ENCODE measurements around the gene MSS51.

DNA sequence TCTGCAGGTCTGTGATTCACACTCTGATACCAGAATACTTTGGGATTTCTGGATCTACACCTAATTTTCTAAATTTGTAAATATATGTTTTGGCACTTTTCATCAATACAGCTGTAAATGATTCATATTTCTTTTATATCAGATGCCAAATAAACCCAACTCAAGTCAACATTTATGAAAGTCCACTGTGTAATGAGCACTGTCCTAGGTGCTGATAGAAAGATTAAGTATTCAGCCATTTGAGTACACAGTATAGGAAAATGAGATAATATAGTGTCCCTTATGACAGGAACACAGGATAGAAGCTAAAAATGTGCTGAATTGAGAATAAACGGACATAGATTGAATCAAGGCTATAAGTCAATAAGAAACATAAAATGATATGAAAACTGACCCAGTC lies 25.9 kb downstream of the MSS51 start:
- TF ChIP-seq, protein P1, sequence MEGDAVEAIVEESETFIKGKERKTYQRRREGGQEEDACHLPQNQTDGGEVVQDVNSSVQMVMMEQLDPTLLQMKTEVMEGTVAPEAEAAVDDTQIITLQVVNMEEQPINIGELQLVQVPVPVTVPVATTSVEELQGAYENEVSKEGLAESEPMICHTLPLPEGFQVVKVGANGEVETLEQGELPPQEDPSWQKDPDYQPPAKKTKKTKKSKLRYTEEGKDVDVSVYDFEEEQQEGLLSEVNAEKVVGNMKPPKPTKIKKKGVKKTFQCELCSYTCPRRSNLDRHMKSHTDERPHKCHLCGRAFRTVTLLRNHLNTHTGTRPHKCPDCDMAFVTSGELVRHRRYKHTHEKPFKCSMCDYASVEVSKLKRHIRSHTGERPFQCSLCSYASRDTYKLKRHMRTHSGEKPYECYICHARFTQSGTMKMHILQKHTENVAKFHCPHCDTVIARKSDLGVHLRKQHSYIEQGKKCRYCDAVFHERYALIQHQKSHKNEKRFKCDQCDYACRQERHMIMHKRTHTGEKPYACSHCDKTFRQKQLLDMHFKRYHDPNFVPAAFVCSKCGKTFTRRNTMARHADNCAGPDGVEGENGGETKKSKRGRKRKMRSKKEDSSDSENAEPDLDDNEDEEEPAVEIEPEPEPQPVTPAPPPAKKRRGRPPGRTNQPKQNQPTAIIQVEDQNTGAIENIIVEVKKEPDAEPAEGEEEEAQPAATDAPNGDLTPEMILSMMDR (IDR thresholded peaks at IDR 0.05) = no peak
- no peak for TF ChIP-seq POLR2A (IDR thresholded peaks at IDR 0.05)
